COR-L47 (cell line): Measurements from ENCODE around the gene PMPCA.
A peak's percentile ranks its signal among the peaks of the same experiment; 100 is the strongest.

Source experiments
- DNase-seq: peaks from one replicate; lab custom pipeline; 2025; lab: John Stamatoyannopoulos, UW

PMPCA gene

DNA sequence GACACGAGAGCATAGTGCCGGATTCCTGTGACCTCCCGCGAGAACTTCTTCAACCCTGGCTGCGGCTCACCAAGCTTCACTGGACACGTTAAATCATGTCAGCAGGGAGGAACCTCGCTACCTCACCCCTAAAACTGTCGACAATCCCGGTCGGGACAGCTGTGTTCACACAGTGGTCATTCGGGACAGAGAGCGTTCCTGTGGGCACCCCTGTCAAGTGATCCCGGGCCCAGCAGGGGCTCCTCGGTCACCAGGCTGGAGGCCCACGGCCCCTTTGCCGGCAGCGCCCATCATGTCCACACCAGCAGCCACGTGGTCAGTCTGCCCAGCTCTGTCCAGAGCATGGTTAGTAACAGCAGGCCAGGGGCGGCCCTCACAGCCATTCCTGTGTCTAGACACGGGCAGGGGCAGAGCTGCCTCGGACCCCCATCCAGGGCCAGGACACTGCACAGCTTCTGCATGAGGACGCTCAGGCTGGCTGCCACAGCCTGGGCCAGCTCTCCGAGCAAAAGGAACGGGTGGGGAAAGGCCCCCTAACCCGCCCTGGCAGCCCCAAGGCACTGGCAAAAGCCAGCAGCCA, 25.7 kb downstream of the PMPCA start:
- DNase-seq = no peak

DNA sequence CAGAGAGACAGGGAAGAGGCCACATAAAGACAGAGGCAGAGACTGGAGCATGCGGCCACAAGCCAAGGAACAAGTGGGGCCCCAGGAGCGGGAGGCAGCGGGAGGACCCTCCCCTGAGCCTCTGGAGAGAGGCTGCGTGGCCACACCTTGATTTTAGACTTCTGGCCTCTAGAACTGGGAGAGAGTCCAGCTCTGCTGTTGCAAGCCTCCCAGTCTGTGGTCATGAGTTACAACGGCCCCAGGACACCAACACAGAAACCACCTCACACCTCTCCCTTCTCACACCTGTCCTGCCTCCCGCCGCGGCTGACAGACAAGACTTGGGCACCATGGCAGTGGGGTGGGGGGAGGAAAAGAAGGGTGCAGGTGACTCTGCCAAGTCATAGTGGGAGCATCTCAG, 27.0 kb downstream of the PMPCA start:
- no peak for DNase-seq

DNA sequence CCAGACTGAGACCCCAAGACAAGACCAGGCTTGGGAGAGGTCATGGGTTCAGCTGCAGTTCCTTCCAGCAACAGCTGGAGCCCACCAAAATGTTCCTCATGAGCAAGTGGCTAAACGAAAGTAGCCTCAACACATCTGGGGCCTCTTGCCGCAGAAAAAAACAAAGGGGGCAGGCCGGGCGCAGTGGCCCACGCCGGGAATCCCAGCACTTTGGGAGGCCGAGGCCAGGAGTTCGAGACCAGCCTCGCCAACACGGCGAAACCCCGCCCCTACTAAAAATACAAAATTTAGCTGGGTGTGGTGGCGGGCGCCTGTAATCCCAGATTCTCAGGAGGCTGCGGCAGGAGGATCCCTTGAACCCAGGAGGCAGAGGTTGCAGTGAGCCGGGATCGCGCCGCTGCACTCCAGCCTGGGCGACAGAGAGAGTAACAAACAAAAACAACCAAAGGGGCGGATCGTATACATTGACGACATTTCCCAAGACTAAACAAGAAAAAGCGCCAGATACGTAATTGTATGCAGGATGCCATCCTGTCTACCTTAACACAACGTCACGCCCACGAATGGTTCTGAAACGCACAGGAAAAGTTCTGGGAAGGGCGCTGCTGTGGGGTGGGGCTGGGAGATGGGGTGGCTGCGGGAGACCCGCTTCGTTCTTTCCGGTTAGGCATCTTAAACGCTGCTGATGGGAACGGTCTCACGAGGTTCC, 27.5 kb downstream of the PMPCA start:
- no peak for DNase-seq

DNA sequence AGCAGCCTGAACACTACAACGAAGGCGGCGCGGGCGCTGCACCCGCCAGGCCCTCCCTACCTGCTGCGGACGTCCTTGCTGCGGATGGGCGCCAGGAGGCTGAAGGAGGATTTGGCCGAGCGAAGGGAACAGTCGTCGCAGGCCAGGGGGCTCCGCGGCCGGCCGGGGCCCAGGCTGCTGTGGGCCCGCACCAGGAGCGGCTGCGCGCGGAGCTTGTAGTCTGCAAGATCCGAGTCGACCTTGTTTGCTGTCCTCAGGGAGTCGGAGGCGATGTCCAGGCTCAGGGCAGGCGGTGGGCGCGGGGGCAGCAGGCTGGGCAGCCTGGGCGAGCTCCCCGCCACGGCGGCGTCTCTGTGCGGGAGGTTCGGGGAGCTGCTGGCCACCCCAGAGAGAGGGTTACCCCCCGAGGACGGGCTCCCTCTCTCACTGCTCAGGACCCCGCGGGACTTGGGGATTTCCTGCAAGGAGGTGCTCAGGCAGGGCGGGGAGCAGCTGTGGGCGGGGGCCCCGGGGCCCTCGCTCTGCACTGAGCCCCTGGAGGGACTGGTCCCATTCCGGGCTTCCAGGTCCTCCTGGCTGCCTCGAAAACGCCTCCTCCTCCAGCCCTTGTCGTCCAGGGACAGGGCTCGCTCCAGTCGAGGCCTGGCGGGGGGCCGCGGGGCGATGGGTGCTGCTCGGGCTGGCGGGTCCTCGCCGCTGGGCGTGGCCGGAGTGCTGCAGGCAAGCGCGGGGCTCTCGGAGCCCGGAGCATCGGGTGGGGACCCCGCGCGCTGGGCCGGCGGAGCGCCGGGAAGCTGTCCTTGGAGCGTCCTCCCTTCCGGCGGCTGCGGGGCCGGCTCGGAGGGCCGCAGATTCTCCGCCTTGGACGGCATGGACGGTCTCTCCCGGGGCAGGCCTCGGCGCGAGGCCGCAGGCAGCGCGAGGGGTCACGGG, 28.4 kb downstream of the PMPCA start:
- DNase-seq = peak; percentile 11

DNA sequence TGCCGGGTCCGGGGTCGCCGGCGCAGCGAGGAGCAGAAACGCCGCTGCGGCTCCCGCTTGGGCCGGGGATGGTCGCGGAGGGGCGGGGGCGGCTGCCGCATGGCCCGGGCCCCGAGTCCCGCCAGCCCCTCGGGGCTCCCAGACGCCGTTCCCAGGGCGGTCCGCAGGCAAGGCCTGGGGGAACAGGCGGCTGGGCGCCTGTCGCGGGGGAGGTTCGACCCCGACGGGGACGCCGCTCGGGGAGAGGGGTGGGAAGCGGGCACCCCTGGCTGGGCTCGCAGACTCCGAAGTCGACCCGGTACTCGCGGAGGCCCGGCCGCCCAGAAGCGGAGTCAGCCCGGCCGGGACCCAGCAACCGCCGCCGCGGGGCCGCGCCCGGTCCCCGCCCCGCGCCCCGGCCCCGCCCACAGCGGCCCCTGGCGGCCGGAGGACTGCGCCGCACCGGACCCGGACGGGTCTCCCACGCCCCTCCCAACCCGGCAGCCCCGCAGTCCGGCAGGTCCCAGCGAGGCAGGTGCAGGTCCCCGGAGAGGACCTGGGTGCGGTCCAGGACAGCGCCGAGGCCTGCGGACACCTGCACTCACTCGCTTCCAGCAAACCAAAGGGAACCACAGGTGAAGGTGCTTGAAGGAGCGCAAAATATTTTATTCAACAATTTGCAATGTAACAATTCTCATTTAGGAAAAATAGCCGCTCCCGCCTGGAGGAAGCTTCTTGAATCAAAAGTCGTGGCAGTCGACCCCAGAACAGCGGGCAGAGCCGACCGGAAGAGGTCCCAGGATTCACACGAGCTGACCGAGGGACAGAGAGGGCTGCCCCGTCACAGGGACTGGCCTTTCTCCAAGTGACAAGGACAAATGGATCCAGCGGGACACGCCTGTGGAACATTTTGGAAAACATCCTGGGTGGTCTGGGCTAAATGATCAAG, 29.3 kb downstream of the PMPCA start, which contains the start of gene INPP5E:
INPP5E (minus strand) TSS at position 365 of the 928 bp plus-strand sequence. CDS start 426 bp downstream, outside the sequence.
- peak; percentile 64 for DNase-seq

DNA sequence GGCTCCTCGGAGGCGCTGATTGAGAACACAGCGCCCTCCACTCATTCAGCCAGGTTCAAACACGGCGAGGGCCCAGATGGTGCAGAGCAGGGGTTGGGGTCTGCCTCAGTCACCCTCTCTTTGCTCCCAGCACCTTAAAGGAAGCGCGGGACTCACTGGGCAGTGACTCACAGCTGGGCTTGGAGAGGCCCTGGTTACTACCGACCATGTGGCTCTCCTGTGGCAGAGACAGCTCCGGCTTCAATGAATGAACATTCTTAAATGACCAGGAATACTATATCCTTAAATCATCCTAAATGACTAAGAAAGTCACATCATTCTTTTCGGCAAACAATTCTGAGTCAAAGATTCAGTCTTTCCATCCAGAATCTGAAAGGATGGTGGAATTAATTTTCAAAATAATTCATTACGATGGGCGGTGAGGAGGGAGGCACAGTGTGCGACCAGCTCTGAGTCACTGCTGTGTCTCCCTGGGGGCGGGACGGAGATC, 30.8 kb downstream of the PMPCA start:
- no peak for DNase-seq

DNA sequence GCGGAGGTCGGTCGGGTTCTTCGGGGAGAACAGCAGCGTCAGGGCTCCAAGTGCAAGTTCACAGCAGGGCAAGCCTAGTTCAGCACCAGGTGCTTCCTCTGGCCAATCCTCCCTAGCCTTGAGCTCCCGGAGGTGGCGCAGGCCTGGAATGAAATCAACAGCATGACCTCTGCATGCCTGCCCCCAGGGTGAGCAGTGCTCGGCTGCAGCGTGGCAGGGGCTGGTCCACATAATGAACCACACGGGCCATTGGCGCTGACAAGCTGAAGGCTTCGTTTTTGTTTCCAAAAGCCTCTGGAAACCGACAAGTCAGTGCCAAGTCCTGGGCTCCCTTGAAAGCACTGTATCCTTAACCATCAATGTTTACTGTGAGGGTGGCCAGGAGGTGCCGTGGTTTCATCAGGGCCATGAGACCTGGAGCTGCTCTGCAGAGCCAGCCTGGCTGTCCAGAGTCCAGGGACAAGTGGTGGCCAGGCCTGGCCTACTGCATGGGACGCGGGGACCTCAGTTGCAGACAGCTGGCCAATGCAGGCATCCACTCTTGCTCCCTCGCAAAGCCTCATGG, 31.3 kb downstream of the PMPCA start:
- DNase-seq = no peak

DNA sequence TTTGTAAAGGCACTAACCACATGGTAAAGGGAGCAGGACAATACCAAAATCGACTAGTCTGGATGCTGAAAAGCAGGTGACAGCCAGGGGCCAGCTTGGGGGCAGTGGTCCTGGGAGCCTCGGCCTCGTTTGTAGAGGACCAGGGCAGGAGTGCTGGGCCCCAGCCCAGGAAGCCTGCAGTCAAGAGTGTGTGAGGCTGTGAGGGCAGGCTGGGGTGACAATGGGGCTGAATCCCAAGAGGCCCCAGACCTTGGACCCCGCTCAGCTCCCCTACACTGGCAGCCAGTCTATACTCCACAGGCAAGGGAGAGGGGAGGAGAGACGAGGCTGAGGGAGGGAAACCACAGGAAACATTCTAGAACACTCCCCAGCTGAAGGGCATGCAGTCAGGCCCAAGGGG, 31.8 kb downstream of the PMPCA start:
- no peak for DNase-seq

DNA sequence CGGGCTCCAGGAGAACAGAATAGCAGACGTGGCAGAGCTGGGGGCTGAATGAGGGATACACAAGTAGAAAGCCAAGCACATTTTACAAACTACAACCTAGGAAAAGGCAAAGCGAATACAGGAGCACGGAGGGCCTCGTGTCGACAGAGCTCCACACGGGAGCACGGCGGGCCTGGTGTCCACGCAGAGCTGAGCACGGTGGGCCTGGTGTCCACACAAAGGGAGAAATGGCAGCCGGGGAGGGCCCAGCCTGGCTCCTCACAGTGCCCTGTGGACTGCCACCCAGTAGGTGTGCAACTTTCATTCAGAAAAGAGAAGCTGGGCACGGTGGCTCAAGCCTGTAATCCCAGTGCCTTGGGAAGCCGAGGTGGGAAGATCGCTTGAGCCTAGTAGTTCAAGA, 32.6 kb downstream of the PMPCA start:
- no peak for DNase-seq

DNA sequence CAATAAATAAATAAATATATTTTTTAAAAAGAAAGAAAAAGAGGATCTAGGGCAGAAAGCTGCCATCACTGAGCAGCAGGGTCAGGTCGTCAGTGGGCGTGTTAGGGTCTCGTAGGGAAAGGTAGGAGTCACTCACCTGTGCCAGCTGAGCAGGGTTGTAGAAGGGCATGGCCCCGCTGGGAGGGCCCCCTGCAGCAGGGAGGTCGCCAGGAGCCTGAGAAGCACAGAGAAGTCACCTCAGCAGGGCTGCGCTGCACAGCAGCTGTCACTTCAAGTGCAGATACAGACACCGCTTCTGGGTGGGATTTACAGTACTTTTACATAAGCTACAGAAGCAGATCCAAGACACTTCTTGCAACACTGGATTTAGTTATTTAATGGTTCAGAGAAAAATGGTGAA, 33.2 kb downstream of the PMPCA start:
- no peak for DNase-seq

DNA sequence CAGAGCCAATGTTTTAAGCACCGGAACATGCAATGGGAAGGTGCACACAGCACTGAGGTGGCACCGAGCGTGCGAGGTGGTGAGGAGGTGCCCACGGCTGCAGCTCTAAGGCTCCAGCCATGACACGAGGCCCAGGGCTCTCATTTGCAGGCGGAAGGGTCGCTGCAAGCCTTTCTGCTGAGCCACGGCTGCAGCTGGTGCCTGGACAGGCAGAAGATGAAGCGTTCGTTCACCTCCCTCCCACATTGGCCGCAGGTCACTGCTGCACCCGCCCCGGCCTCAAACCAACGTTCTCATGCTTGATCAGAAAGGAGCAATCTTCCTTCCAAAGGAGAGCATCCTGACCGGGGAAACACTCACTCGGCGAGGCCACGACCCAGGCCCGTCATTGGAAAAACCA, 33.6 kb downstream of the PMPCA start:
- no peak for DNase-seq

DNA sequence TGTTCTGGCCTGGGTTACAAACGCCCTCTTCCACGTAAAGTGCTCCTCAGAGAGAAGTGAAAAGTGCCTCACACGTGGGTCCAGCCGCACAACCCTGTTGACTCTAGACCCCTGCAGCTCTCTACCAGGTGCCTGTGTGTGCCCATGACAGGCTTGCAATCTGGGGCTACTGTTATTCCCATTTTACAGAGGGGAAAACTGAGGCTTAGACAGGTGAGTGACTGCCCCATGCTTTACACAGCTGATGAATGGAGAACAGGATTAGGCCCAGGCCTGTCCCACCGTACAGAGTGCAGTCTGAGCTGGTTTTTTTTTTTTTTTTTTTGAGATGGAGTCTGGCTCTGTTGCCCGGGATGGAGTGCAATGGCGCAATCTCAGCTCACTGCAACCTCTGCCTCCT, 35.3 kb downstream of the PMPCA start:
- no peak for DNase-seq

DNA sequence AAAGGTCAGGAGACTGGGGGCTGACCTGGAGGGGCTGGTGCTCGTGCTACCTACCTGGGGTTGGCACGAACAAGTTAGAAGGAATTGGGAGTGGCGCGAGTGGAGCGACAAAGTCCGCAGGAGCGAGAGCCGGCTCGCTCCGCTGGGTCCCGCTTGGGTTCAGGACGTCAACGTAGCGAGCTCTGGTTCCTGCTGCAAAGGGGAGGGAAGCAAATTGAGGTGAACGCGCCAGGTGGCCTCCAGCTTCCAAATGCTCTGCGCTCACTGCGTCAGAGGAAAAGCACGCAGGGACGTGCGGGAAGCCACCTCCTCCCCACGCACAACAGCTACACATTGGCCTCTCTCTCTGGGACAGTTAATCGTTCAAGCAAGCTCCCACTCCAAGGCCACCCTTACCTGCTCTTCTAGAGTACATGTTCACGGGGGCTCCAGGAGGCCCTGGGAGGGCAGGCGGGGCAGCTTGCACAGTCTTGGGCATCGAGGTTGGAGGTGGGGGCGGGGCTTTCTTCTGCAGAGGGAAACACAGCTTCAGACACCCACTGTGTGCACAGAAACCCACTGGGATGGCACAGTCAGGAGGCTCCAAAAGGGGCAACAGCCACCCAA, 36.8 kb downstream of the PMPCA start:
- DNase-seq = no peak

DNA sequence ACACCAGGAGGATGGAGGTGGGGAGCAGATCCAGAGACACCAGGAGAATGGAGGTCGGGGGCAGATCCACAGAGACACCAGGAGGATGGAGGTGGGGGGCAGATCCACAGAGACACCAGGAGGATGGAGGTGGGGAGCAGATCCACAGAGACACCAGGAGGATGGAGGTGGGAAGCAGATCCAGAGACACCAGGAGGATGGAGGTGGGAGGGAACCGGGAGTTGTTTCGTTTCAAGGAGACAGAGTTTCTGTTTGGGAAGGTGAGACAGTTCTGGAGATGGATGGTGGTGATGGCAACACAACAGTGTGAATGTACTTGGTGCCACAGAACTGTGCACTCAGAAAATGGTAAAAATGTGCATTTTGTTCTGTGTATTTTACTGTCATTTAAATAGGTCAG, 38.2 kb downstream of the PMPCA start:
- DNase-seq = no peak

DNA sequence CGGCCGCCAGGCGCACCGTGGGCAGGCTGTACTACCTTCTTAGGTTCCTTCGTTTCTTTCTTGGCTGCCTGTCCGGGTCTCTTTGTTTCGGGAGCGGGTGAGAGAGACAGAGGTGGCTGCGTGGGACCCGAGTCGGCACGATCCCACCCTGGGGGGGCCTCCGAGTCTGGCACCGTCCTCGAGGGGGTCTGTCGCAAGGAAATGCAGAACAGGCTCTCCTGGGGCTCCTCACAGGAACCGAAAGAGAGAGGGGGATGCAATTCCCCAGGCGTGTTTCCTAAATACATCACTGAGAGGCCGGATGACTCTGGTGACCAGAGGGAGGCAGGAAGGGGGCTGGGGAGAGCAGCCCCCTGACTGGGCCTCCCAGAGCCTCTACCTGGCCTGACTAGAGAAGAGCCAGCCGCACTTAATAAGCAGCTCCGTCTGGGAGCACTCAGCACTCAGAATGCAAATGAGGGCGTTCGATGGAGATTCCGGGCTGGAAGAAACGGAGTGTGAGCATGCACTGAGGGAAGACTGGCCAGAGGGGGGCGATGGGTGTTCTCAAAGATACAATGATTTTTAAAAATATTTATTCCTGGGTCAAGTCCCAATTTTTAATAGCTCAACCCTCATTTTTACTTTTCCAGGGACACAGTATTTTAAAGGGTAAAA, 40.9 kb downstream of the PMPCA start:
- no peak for DNase-seq

DNA sequence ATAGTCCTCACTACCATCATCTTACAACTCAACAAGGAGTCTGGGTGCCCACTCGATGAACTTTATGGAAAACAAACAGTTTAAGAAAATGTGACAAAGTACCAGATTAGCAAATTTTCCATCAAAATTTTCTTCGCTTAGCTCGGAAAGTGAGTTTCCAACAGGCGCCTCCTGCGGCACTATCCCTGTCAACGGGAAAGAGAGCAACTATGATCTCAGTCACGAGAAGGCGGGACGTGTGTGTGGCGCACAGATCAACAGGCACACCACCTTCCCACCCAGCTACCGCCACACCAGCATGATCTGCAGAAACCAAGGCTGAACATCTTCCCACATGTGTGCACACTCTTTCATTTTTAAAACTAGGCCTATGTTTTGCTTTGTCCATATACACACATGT, 42.9 kb downstream of the PMPCA start:
- DNase-seq = no peak

DNA sequence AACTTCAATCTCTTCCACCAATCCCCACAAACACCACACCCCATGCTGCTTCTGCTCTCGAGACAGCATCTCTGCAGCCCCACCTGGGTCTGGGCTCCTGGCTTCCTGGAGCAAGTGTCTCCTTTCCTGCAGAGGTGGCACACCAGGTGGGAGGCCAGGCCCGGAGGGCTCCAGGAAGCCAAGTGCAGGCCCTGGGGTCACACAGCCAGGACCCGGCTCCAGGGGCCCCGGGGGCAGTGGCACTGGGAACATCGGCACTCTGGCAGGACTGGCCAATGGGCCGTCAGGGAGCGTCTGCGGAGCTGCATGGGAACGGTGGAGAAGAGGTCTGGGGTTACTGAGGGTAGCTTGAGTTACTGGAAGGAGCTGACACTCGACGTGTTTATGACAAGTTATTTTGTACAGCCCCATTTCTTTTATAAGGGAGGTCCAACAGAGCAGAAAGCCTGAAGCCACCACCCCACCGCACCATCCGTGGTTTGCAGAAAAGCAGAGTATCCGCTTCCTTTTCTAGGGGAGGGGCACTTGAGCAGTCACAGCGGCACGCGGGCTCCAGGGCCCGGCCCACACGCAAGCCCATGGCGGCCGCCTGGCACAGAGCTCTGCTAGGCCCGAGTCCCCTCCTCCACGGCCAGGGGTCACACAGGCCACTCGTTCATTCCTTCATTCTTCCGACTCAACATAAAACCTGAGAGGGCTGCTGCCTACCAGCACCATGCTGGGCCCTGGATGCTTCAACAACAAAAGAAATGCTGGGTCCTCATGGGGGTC, 43.8 kb downstream of the PMPCA start:
- no peak for DNase-seq

DNA sequence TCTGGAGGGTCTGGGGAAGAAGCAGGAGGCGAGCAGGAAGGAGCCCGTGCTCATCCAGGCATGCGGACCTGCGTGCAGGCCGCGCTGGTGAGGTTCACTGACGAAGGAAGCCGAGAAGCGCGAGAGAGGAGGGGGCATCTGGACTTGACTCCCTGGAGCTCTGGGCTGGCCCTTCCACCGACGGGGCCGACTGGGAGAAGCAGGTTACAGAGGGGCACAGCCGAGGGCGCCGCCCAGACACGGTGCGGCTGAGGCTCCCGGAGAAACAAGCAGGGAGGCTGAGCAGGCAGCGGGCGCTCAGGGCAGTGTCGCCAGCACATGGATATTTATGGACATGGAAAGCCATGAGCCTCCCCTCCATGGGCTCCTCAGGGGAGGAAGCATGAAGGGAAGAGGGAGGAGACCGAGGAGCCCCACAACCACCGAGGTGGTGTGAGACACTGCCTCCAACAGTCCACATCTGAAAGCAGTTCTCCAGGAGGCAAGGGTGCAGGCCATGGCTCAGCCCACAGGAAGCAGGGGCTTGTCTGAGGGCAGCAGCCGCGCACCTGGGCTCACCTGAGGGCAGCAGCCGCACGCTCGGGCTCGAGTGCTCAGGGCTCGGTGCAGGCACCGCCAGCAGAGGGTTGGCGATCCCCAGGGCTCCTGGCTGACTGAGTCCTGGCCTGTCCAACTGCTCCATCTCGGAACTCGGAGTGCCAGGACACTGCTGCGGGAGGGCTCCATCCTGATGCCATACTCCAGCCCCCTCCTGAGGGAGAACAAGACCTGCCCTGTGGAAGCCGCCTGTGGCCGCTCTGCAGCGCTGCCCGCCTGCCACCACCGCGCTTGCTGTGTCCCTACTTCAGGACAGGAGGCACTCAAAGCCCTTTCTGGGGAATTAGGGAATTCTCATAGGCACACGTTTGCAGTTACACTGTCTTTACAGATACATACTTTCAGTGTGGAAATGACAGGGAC, 44.9 kb downstream of the PMPCA start:
- no peak for DNase-seq
